ENCODE data around the gene PID1. TPM values are rescaled to one million over a fixed set of nuclear protein-coding genes. Genes with fewer than 3 reads are reported as not detected.

PID1 gene
- total RNA-seq, 4 donors from 2014 or later, result 14.5 to 49.7 (median 20.7) TPM

DNA sequence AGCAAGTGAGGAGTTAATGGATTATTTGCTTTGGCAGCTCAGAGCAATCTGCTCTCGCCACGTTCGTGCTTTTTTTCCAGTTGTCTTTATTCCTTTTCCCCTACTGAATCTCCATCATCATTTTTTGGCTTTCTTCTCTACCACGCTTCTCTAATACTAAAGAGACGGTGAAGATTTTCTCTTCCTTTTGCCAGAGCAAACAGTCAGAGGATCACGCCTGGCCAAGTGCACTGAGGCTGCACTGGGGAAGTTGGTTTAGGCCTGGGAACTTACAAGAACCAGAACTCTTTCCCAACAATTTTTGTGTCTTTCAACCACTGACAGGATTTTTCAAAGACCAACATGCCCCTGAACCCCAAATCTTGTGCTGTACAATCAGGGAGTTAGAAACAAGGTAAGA, 172.3 kb downstream of the PID1 start:
- Histone ChIP-seq H3K4me1 (no peaks in the 10 kb centered on the region), H3K4me3 (replicated peaks in 1 of 3) (no peak overlapping the region), H3K36me3 (no peaks in the 10 kb centered on the region), H3K27ac (no peak overlapping the region), H3K27me3 (no peaks in the 10 kb centered on the region), H3K9me3 (no peaks in the 10 kb centered on the region)
- DNase-seq, result peak in 1 of 2 donors; percentile 39
- no peak for TF ChIP-seq POLR2A (IDR thresholded peaks at IDR 0.05)
- TF ChIP-seq, protein P1, sequence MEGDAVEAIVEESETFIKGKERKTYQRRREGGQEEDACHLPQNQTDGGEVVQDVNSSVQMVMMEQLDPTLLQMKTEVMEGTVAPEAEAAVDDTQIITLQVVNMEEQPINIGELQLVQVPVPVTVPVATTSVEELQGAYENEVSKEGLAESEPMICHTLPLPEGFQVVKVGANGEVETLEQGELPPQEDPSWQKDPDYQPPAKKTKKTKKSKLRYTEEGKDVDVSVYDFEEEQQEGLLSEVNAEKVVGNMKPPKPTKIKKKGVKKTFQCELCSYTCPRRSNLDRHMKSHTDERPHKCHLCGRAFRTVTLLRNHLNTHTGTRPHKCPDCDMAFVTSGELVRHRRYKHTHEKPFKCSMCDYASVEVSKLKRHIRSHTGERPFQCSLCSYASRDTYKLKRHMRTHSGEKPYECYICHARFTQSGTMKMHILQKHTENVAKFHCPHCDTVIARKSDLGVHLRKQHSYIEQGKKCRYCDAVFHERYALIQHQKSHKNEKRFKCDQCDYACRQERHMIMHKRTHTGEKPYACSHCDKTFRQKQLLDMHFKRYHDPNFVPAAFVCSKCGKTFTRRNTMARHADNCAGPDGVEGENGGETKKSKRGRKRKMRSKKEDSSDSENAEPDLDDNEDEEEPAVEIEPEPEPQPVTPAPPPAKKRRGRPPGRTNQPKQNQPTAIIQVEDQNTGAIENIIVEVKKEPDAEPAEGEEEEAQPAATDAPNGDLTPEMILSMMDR (IDR thresholded peaks at IDR 0.05), result no peak
- 38 to 62% methylated on average over 6 of the region's 6 CpGs for WGBS, 2 donors
- intact Hi-C loops (cut with DNase I), result no loop called here

DNA sequence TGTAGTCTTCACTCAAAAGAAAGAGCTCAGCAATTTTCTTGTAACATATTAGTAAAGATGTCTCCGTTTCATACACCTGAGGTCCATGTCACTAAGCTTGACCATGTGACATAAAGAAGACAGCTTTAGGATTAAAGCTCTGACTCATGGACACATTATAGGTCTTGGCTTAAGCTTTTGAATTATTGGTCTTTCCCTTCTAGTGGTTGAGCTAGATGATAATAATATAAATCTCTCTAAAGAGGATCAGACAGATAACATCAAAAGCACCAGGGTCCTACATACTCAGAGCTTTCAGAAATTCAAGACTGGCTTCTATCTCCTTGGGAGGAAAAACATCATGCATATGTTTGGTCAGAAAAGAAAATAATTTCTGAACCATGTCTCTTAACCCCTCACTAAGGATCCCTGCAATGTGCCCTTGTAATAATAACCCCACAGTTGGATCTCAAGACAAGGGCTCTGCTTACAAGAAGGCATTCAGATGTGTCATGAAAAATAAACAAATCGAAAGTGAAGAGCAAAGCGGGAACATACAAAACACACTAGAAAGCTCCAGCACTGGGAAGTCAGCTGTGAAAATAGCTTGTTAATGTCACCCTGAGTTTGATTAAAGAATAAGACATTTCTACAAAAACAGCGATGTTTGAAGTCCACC, 174.5 kb downstream of the PID1 start:
- H3K27ac ChIP-seq, result no peak overlapping the region
- H3K27me3 ChIP-seq, result no peaks in the 10 kb centered on the region
- H3K9me3 ChIP-seq, result no peaks in the 10 kb centered on the region
- TF ChIP-seq POLR2A (IDR thresholded peaks at IDR 0.05), result no peak
- TF ChIP-seq, protein P1 (IDR thresholded peaks at IDR 0.05), result no peak
- H3K36me3 ChIP-seq, result no peaks in the 10 kb centered on the region
- WGBS, 2 donors, result 24 to 28% methylated on average over 4 of the region's 4 CpGs
- no peak overlapping the region for H3K4me3 ChIP-seq (replicated peaks in 1 of 3)
- no peaks in the 10 kb centered on the region for H3K4me1 ChIP-seq
- DNase-seq, result peak in 1 of 2 donors; percentile 3
- intact Hi-C loops (cut with DNase I), result no loop called here

DNA sequence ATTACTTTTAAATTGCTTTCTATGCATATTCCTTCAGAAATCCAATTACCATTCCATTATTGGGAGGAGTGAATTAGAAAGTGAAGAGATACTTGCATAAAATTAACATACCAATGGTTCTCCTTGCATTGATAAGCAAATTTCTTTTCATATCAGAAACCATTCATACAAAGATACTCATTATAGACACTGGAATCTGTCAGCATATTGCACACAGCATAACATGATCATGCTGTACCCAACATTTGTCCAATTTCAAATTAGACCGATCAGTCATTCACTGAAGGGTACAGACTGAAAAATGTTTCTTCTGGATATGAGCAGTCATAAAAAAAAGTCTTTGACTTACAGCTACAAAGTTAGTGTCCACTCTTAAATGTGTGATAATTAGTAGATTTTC, 175.6 kb downstream of the PID1 start:
- TF ChIP-seq, protein P1 (IDR thresholded peaks at IDR 0.05), result no peak
- no peak for TF ChIP-seq POLR2A (IDR thresholded peaks at IDR 0.05)
- Histone ChIP-seq H3K36me3 (no peaks in the 10 kb centered on the region), H3K4me3 (replicated peaks in 1 of 3) (no peak overlapping the region), H3K4me1 (no peaks in the 10 kb centered on the region), H3K27ac (no peak overlapping the region), H3K9me3 (no peaks in the 10 kb centered on the region), H3K27me3 (no peaks in the 10 kb centered on the region)
- 97 to 100% methylated on average over 1 of the region's 1 CpG for WGBS, 2 donors
- DNase-seq, result no peak
- intact Hi-C loops (cut with DNase I), result no loop called here

DNA sequence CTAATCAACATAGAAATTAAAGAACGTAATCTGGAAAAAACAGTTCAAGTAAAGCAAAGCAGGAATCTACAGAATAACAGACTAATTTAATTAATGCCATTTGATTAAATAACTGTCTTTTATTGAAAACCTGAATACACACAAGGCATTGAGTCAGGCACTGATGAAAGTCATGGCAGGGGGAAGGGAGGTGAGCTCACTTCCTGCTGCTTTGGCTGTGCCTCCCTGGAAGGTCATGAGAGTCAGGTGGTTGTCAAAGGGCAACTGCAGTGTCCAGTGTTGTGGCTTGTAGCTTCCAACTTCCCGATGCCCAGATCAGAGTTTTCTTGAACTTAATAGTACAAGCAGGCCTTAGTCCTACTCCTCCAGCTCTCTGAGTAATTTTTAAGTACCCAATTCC, 180.9 kb downstream of the PID1 start:
- no peaks in the 10 kb centered on the region for H3K4me1 ChIP-seq
- no peak overlapping the region for H3K4me3 ChIP-seq (replicated peaks in 1 of 3)
- H3K9me3 ChIP-seq, result no peaks in the 10 kb centered on the region
- TF ChIP-seq POLR2A (IDR thresholded peaks at IDR 0.05), result no peak
- TF ChIP-seq, protein P1 (IDR thresholded peaks at IDR 0.05), result no peak
- WGBS, 2 donors, result 88 to 93% methylated on average over 2 of the region's 2 CpGs
- no peaks in the 10 kb centered on the region for H3K36me3 ChIP-seq
- no peak for DNase-seq
- H3K27me3 ChIP-seq, result no peaks in the 10 kb centered on the region
- intact Hi-C loops (cut with DNase I), result no loop called here
- no peak overlapping the region for H3K27ac ChIP-seq

DNA sequence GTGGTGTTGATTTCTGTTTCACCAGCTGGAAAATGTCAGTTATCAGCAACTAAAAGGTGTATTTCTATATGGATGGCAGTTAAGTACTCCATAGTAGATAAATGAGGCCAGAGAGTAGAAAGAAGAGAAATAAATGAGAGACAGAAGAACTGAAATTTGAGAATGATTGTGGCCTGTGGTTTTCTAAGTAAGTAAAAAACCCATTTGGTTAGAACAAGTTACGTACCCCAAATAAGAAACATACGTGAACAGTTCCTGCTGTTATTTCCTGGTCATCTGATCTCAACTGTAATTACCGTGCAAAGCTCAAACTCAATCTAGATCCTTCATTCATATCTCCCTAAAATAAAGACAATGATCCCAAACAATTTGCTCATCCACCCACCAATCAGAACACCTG, 181.3 kb downstream of the PID1 start:
- Histone ChIP-seq H3K27me3 (no peaks in the 10 kb centered on the region), H3K4me1 (no peaks in the 10 kb centered on the region), H3K4me3 (replicated peaks in 1 of 3) (no peak overlapping the region), H3K27ac (no peak overlapping the region), H3K36me3 (no peaks in the 10 kb centered on the region), H3K9me3 (no peaks in the 10 kb centered on the region)
- intact Hi-C loops (cut with DNase I), result no loop called here
- TF ChIP-seq, protein P1 (IDR thresholded peaks at IDR 0.05), result no peak
- TF ChIP-seq POLR2A (IDR thresholded peaks at IDR 0.05), result no peak
- DNase-seq, result no peak
- WGBS, 2 donors, result 76 to 79% methylated on average over 3 of the region's 3 CpGs
